BJ (cell line): ENCODE data around the gene COX8A. TPM values are rescaled to one million over a fixed set of nuclear protein-coding genes. Genes with fewer than 3 reads are reported as not detected.

Experiments used
- CTCF ChIA-PET: fragments of 350-600 bp; formaldehyde crosslinking; extraction: SDS; loops from one replicate; lab custom pipeline; 2021; ENCODE audit warnings: antibody characterized with exemption, inconsistent platforms; lab: Yijun Ruan, JAX
- POLR2A ChIA-PET: fragments of 300-600 bp; sonication (Branson Sonifier 250); formaldehyde crosslinking; extraction: SDS; loops from one replicate; lab custom pipeline; 2021; ENCODE audit warnings: antibody characterized with exemption; lab: Charles Lee
- DNase-seq: peaks from one replicate; pipeline ENCODE4 v3.0.0-alpha.2; 2011; ENCODE audit warnings: low read depth
- H3K27me3 ChIP-seq: 2 replicates; pipeline ENCODE4 v1.6.0; 2011; ENCODE audit warnings: low read length; ENCODE audit not compliant: control insufficient read depth, insufficient read depth
- H3K36me3 ChIP-seq: 2 replicates; pipeline ENCODE4 v1.5.1; 2011; ENCODE audit warnings: low read length; ENCODE audit not compliant: control insufficient read depth, insufficient read depth
- H3K4me3 ChIP-seq: 2 replicates; pipeline ENCODE4 v1.5.1; 2011; ENCODE audit warnings: low read depth, mild to moderate bottlenecking, control low read depth, low read length
- polyA plus RNA-seq: library from polyadenylated mRNA; depleted of rRNA; stranded (reverse); fragments of >200 nt; gene quantifications from 2 replicates; pipeline ENCODE4 v1.2.3, GENCODE V29; 2011
- TF ChIP-seq, protein P1 (sequence below): IDR thresholded peaks from 2 replicates; pipeline ENCODE4 v1.5.1; 2011; ENCODE audit warnings: low read depth, mild to moderate bottlenecking, control low read depth, inconsistent platforms, low read length, moderate library complexity; ENCODE audit not compliant: insufficient read depth

The COX8A gene
- polyA plus RNA-seq, 1 experiment: 527 TPM

DNA sequence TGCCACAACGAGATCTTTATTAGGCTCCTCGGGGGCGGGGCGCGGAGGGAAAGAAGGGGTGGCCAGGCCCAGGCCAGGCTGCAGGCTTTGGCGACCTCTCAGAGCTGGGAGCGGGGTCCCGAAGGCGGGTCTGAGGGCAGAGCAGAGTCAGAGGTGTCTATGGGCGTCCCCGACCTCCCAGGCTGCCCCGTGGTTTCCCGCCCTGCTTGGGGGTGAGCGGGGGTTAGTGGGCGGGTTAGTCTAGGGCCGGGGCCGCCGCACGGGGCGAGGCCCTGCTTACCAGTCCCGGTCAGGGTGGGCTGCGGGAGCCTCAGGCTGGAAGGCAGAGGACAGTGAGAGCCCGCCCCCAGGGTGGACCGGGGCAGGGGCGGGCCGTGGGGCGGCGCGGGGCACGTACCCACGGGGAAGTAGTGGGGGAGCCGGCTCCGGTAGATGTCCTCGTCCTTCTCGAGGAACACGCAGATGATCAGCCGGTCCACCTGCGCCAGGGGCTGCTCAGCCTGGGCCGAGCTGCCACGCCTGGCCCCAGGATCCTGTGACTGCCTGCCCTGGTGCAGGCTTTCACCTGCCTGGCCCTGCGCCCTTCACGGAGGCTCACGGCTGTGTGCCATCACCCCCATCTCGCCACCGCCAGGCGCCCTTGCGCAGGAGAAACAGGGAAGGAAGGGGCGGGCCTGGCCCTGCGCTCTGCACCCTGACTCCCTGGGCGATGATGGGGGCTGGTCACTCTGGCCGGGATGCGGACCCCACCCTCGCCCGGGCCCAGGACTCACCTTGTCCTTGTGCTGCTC is 24.3 kb downstream of the COX8A start:
- no peaks in the 10 kb centered on the region for H3K27me3 ChIP-seq
- peaks cover 23% of the 10 kb centered on the region for H3K36me3 ChIP-seq
- no peak overlapping the region for H3K4me3 ChIP-seq
- ChIA-PET POLR2A (no interaction called here), CTCF (interaction anchor here (1.0 to 6.8 kb wide), 8 partner anchors 8 to 302 kb away, joined by 3 to 239 read pairs (median 4); no protein-coding TSS in a partner anchor)
- TF ChIP-seq, protein P1, sequence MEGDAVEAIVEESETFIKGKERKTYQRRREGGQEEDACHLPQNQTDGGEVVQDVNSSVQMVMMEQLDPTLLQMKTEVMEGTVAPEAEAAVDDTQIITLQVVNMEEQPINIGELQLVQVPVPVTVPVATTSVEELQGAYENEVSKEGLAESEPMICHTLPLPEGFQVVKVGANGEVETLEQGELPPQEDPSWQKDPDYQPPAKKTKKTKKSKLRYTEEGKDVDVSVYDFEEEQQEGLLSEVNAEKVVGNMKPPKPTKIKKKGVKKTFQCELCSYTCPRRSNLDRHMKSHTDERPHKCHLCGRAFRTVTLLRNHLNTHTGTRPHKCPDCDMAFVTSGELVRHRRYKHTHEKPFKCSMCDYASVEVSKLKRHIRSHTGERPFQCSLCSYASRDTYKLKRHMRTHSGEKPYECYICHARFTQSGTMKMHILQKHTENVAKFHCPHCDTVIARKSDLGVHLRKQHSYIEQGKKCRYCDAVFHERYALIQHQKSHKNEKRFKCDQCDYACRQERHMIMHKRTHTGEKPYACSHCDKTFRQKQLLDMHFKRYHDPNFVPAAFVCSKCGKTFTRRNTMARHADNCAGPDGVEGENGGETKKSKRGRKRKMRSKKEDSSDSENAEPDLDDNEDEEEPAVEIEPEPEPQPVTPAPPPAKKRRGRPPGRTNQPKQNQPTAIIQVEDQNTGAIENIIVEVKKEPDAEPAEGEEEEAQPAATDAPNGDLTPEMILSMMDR: no peak
- DNase-seq: no peak

DNA sequence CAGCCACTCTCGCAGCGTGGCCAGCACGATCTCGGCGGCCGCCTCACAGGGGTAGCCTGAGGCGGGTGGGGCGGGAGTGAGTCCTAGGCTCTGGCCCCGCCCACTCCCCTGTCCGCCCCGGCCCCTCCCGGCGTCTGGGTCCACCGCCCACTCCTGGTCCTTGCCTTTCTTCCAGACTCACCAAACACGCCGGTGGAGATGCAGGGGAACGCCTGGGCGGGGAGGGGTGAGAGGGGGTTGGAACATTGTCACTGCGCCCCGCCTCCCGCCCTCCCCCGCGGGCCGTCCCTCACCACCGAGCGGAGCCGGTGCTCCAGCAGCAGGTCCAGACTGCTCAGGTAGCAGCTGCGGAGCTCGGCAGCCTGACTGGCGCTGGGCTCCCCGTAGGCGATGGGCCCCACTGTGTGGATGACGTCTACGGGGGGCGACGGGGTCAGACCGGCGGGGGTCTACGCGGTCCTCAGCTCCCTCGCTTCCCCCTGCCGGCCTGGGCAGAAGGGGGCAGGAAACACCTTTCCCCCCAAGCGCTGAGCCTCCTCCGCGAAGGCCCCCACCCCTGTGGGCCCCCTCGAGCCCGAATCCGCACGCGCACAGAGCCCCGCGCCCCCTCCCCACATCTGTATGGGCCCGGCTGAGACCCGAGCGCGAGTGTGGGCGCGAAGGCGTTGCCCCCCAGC is 25.1 kb downstream of the COX8A start:
- H3K36me3 ChIP-seq: peaks cover 21% of the 10 kb centered on the region
- CTCF ChIA-PET: interaction anchor here (0.6 to 6.8 kb wide), 20 partner anchors 9 to 163 kb away, joined by 3 to 239 read pairs (median 6); partner anchors contain the start of gene COX8A

DNA sequence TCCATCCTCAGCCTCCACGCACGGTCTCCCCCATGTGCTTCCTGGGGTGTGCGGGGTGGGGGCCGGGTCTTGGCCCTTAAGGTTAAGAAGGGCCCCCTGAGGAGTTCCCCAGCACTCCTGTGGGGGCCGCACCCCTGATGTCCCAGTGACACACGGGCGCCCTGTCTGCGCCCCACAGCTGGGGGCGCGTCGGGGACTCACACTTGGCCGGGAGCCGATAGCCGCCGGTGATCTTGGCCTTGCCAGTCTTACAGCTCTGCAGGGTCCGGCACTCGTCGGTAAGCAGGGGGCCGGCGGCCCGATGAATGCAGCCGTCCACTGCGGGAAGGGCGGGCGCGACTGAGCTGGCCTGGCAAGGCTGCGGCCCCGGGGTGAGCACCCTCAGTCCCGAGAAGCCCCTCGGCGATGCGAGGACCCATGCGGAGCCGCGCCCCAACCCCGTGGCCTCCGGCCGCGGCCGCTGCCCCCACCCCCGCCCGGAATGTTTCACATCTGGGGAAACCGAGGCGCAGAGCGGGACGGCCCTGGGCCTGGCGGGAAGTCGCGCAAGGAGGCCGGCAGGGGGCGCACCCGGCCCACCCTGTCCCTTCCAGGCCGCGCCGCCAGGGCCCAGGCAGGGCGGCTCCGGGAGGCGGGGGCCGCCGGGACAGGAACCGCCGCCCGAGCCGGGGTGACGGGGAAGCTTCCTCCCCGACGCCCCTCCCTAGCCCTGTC is 25.8 kb downstream of the COX8A start:
- POLR2A ChIA-PET: interaction anchor here (0.6 kb wide), 1 partner anchor 234 kb away, joined by 7 read pairs; no protein-coding TSS in a partner anchor
- no peak for DNase-seq
- CTCF ChIA-PET: interaction anchor here (0.6 to 6.8 kb wide), 30 partner anchors 10 to 303 kb away, joined by 3 to 239 read pairs (median 4); partner anchors contain the start of genes COX8A and STIP1
- Histone ChIP-seq H3K27me3 (no peaks in the 10 kb centered on the region), H3K4me3 (peak overlapping the region; percentile 28), H3K36me3 (peaks cover 18% of the 10 kb centered on the region)
- TF ChIP-seq, protein P1: peak; percentile 48

More for the DNA sequence above, 25.1 kb downstream of the COX8A start:
- H3K27me3 ChIP-seq: no peaks in the 10 kb centered on the region
- H3K4me3 ChIP-seq: no peak overlapping the region
- TF ChIP-seq, protein P1: no peak
- POLR2A ChIA-PET: no interaction called here
- no peak for DNase-seq

DNA sequence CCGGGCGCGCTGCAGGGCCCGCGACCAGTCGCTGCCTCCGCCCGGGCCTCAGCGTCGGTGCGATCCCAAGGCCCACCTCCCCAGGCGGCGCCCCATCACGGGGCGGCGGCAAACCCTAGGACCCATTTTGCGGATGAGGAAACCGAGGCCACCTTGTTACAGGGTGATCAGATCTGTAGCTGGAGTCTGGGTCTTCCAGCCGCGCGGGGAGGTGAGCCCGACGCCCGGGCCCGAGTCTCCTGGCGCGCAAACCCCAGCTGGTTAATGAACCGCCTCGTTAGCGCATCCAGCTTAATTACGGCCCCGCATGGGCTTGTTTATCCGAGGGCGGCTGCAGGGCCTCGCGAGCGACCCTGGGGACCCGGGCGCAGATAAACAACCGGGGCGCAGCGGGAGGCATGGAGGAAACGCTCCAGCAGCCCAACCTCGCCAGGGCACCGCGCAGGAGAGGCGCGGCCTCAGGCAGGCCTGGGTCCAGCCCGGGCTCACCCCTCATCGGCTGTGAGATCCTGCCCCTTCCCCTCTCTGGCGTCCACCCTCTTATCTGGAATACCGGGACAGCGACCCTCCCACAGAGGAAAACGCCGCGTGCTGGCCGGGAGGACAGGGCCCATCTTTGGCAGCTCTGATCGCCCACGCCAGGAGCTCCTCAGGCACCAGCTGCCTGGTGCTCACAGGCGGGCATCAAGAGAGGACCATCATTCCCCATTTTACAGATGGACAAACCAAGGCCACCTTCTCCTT is 26.5 kb downstream of the COX8A start:
- DNase-seq: no peak
- Histone ChIP-seq H3K27me3 (no peaks in the 10 kb centered on the region), H3K4me3 (peak overlapping the region; percentile 28), H3K36me3 (peaks cover 18% of the 10 kb centered on the region)
- TF ChIP-seq, protein P1: no peak
- POLR2A ChIA-PET: interaction anchor here (0.6 kb wide), 1 partner anchor 235 kb away, joined by 7 read pairs; no protein-coding TSS in a partner anchor
- CTCF ChIA-PET: interaction anchor here (0.7 to 6.8 kb wide), 31 partner anchors 11 to 302 kb away, joined by 3 to 239 read pairs (median 5); partner anchors contain the start of genes COX8A and STIP1
